Measurements from ENCODE around the gene AHCYL1. TPM values are rescaled to one million over a fixed set of nuclear protein-coding genes. Genes with fewer than 3 reads are reported as not detected.

Gene AHCYL1
- total and polyA plus RNA-seq, 9 donors, result 41.1 to 113 (median 85.8) TPM

- TF ChIP-seq CTCF (IDR thresholded peaks at IDR 0.05), result no peak
- no peak for TF ChIP-seq POLR2A (IDR thresholded peaks at IDR 0.05)
- TF ChIP-seq EP300 (IDR thresholded peaks at IDR 0.05), result no peak
- Histone ChIP-seq H3K36me3 (no peaks in the 10 kb centered on the region), H3K27me3 (no peaks in the 10 kb centered on the region), H3K4me3 (no peak overlapping the region), H3K4me1 (ENCODE audit: insufficient read depth) (no peaks in the 10 kb centered on the region), H3K9me3 (no peaks in the 10 kb centered on the region), H3K27ac (no peak overlapping the region)
- 95 to 98% (median 98%) methylated on average over 3 of the region's 3 CpGs for WGBS, 3 donors
- intact Hi-C loops (cut with DNase I), result no loop called here
- DNase-seq, result no peak
Measured at GRCh38 chr1:109969146-109969829, 15.3 kb upstream of the AHCYL1 start.

- H3K9me3 ChIP-seq, result no peaks in the 10 kb centered on the region
- no peak for TF ChIP-seq EP300 (IDR thresholded peaks at IDR 0.05)
- no peak for TF ChIP-seq CTCF (IDR thresholded peaks at IDR 0.05)
- TF ChIP-seq POLR2A (IDR thresholded peaks at IDR 0.05), result no peak
- 89 to 99% (median 90%) methylated on average over 3 of the region's 3 CpGs for WGBS, 3 donors
- no peaks in the 10 kb centered on the region for H3K4me1 ChIP-seq (ENCODE audit: insufficient read depth)
- H3K36me3 ChIP-seq, result no peaks in the 10 kb centered on the region
- no peak overlapping the region for H3K27ac ChIP-seq
- no peaks in the 10 kb centered on the region for H3K27me3 ChIP-seq
- intact Hi-C loops (cut with DNase I), result no loop called here
- no peak overlapping the region for H3K4me3 ChIP-seq
- no peak for DNase-seq
Measured at GRCh38 chr1:109969907-109970306, 14.7 kb upstream of the AHCYL1 start.

- WGBS, 3 donors, result 18 to 35% (median 20%) methylated on average over 1 of the region's 1 CpG
- no peak for DNase-seq
Measured at GRCh38 chr1:109971559-109971958, 13.0 kb upstream of the AHCYL1 start.

GRCh38 chr1:109974191-109974590 lies 10.4 kb upstream of the AHCYL1 start:
- intact Hi-C loops (cut with DNase I), result no loop called here
- DNase-seq, result no peak
- TF ChIP-seq EP300 (IDR thresholded peaks at IDR 0.05), result no peak
- Histone ChIP-seq H3K36me3 (no peaks in the 10 kb centered on the region), H3K9me3 (no peaks in the 10 kb centered on the region), H3K27ac (no peak overlapping the region), H3K27me3 (no peaks in the 10 kb centered on the region), H3K4me3 (no peak overlapping the region), H3K4me1 (ENCODE audit: insufficient read depth) (peaks cover 2% of the 10 kb centered on the region)
- 93 to 95% (median 94%) methylated on average over 3 of the region's 3 CpGs for WGBS, 3 donors

More at GRCh38 chr1:109971559-109971958, 13.0 kb upstream of the AHCYL1 start:
- H3K4me3 ChIP-seq, result no peak overlapping the region
- H3K36me3 ChIP-seq, result no peaks in the 10 kb centered on the region
- no peaks in the 10 kb centered on the region for H3K27me3 ChIP-seq
- H3K27ac ChIP-seq, result no peak overlapping the region
- no peaks in the 10 kb centered on the region for H3K4me1 ChIP-seq (ENCODE audit: insufficient read depth)
- intact Hi-C loops (cut with DNase I), result no loop called here
- TF ChIP-seq CTCF (IDR thresholded peaks at IDR 0.05) (no peak), POLR2A (IDR thresholded peaks at IDR 0.05) (no peak), EP300 (IDR thresholded peaks at IDR 0.05) (no peak)
- H3K9me3 ChIP-seq, result no peaks in the 10 kb centered on the region

GRCh38 chr1:109975718-109976117 lies 8.8 kb upstream of the AHCYL1 start:
- no peak overlapping the region for H3K27ac ChIP-seq
- no peak for DNase-seq
- H3K36me3 ChIP-seq, result no peaks in the 10 kb centered on the region
- H3K27me3 ChIP-seq, result no peaks in the 10 kb centered on the region
- H3K4me1 ChIP-seq (ENCODE audit: insufficient read depth), result peaks cover 5% of the 10 kb centered on the region
- intact Hi-C loops (cut with DNase I), result no loop called here
- no peak for TF ChIP-seq CTCF (IDR thresholded peaks at IDR 0.05)
- no peak for TF ChIP-seq EP300 (IDR thresholded peaks at IDR 0.05)
- TF ChIP-seq POLR2A (IDR thresholded peaks at IDR 0.05), result no peak
- no peak overlapping the region for H3K4me3 ChIP-seq
- no peaks in the 10 kb centered on the region for H3K9me3 ChIP-seq
- WGBS, 3 donors, result 60 to 77% (median 70%) methylated on average over 3 of the region's 3 CpGs
